Memory B cell (primary cell): Measurements from ENCODE around the gene CDKL5.

ENCODE experiments used
- ATAC-seq: fragments of 150-1000 bp; cut with Tn5 transposase; 2 replicates; pipeline ENCODE4 v1.10.0; 2021; ENCODE audit warnings: low read depth, mild to moderate bottlenecking, moderate library complexity
- DNase-seq, 2 donors: peaks; one replicate each; pipeline ENCODE4 v3.0.0; 2022; ENCODE audit warnings: low spot score in 2 of 2
- H3K27ac Mint-ChIP-seq: one replicate; pipeline ENCODE4 v1.8.0; 2022; ENCODE audit warnings: mild to moderate bottlenecking, moderate library complexity, mixed read lengths
- H3K27me3 Mint-ChIP-seq: one replicate; pipeline ENCODE4 v1.8.0; 2022; ENCODE audit warnings: mixed read lengths
- H3K36me3 Mint-ChIP-seq: one replicate; pipeline ENCODE4 v1.8.0; 2022; ENCODE audit warnings: mild to moderate bottlenecking, mixed read lengths
- H3K4me1 Mint-ChIP-seq: one replicate; pipeline ENCODE4 v1.8.0; 2022; ENCODE audit warnings: mixed read lengths
- H3K4me3 Mint-ChIP-seq: one replicate; pipeline ENCODE4 v1.8.0; 2022; ENCODE audit warnings: mild to moderate bottlenecking, moderate library complexity, mixed read lengths
- H3K9me3 Mint-ChIP-seq: one replicate; pipeline ENCODE4 v1.8.0; 2022; ENCODE audit warnings: mixed read lengths

Gene CDKL5

DNA sequence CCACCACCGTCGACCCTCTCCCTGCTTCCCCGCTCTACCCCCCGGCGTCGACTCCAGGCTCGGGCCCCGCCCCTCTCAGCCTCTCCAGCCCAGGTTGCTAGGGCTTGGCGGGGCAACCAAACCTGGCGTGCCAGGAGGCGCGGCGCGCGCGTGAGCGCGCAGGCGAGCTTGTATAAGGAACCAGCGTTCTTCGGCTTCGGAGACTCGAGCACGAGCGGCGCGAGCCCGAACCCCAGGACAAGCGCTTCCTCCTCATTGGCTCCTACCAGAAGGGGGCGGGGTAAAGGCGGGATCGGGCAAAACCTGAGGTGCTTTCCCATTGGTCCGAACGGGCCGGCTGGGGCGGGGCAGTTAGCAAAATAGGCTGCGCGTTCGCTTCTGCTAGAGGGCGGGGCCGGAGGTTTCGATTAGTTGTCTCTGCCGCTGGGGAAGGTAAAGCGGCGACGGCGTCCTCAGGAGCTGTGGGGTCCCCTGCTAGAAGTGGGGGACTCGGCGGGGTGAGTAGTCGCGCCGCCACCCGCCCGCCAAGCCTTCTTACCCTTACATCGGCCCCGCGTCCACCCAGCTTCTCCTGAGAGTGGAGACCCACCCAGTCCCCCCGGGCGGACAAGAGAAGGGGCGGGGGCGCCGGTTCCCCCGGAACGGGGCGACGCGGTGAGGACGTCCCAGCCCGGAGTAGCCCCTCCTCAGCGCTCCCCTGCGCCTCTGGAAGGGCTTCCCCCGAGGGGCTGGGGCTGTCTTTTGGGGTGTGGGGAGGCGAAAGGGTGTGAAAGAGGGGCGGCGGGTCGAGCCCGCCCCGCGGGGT lies at the start of gene CDKL5:
Gene CDKL5, plus strand, starts transcription at position 410 of the 805 bp plus-strand sequence. CDS start 81,489 bp downstream, outside the sequence.
- Mint-ChIP-seq H3K4me1 (peaks cover 8% of the 10 kb centered on the region), H3K9me3 (no peaks in the 10 kb centered on the region), H3K27ac (peak within 1 kb of the TSS; percentile 94), H3K36me3 (no peaks in the 10 kb centered on the region), H3K27me3 (no peaks in the 10 kb centered on the region), H3K4me3 (peak within 1 kb of the TSS; percentile 95)
- peak; percentile 79 to 93 for DNase-seq
- peak; percentile 84 for ATAC-seq

DNA sequence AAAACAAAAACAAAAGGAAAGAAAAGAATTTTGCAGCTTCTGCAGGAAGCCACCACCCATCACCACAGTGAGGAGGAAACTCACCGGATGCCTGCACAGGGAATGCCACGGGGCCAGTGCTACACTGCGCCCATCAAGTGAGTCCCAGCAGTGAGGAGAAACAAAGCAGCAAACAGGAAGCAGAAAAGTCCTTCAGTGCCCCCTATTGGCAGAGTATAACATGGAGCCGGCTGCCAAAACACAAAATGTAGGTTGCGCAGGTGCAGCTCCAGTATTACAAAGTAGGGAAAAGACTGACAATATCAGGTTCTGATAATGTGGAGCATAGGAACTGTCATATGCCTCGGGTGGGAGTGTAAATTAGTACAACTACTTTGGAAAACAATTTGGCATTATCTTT lies 47.6 kb upstream of the CDKL5 start:
- no peaks in the 10 kb centered on the region for H3K36me3 Mint-ChIP-seq
- H3K27ac Mint-ChIP-seq: no peak overlapping the region
- H3K9me3 Mint-ChIP-seq: no peaks in the 10 kb centered on the region
- peaks cover 10% of the 10 kb centered on the region for H3K27me3 Mint-ChIP-seq
- ATAC-seq: peak; percentile 44
- H3K4me1 Mint-ChIP-seq: peaks cover 7% of the 10 kb centered on the region
- H3K4me3 Mint-ChIP-seq: no peak overlapping the region
- DNase-seq: peak in 1 of 2 donors; percentile 1

DNA sequence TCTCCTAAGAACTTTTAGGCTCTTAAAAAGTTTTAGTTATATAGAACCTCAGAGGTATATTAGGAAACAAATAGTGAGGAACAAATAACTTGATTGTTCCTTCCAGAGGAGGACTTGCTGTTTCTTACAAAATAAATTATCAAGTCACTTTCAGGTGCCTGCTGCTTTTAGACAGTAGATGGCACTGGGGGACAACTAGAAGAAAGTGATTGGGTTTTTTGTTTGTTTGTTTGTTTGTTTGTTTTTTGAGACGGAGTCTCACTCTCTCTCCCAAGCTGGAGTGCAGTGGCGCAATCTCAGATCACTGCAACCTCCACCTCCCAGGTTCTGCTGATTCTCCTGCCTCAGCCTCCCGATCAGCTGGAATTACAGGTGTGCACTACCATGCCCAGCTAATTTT lies 35.4 kb upstream of the CDKL5 start:
- Mint-ChIP-seq H3K27ac (no peak overlapping the region), H3K9me3 (no peaks in the 10 kb centered on the region), H3K4me1 (no peaks in the 10 kb centered on the region), H3K4me3 (no peak overlapping the region), H3K36me3 (no peaks in the 10 kb centered on the region), H3K27me3 (no peaks in the 10 kb centered on the region)
- no peak for ATAC-seq
- DNase-seq: no peak

DNA sequence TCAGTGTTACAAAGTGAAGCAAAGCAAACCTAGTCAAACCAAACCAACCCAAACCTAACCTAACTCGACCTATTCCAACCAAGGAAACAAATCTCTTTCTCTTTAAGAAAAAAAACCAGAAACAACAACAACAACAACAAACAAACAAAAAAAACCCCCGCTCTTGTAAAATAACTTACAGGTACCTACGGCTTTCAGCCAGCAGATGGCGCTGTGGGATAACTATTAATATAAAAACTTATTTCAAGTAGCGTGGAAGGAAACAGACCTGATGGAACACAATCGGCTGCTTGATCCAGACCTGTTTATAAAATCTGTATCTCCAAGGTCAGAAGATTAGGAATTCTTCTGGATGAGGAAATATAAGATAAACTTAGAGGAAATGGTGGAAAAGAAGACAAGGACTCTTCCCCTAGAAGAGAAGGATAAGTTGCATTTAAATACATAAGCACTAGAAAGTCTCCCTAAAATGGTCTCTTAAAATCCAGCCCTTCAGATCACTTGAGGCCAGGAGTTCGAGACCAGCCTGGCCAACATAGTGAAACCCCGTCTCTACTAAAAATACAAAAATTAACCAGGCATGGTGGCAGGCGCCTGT lies 34.4 kb upstream of the CDKL5 start:
- peak; percentile 47 to 59 for DNase-seq
- H3K4me1 Mint-ChIP-seq: no peaks in the 10 kb centered on the region
- peak; percentile 48 for ATAC-seq
- H3K27me3 Mint-ChIP-seq: no peaks in the 10 kb centered on the region
- H3K4me3 Mint-ChIP-seq: no peak overlapping the region
- no peaks in the 10 kb centered on the region for H3K9me3 Mint-ChIP-seq
- H3K36me3 Mint-ChIP-seq: no peaks in the 10 kb centered on the region
- H3K27ac Mint-ChIP-seq: no peak overlapping the region

DNA sequence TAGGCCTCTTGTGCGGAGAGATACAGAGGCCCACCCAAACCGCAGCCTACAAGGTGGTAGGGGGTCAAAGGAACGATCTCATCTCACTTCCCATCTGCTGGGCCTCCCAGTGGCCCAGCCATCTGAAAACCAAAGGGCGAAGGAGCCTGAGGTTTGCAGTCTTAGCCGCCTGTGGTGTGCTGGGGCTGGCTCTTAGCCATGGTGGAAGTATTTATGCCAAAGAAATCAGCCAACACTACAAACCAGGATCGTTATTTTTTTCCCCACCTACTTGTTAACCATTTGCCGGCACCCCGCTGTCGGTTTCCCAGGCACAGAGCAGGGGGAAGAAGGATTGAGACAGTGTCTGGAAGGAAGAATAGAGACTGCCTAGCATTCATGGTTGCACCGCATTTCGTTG lies 30.9 kb upstream of the CDKL5 start:
- Mint-ChIP-seq H3K27me3 (no peaks in the 10 kb centered on the region), H3K4me1 (no peaks in the 10 kb centered on the region), H3K4me3 (no peak overlapping the region), H3K9me3 (no peaks in the 10 kb centered on the region), H3K27ac (no peak overlapping the region), H3K36me3 (no peaks in the 10 kb centered on the region)
- DNase-seq (no peak), ATAC-seq (no peak)

DNA sequence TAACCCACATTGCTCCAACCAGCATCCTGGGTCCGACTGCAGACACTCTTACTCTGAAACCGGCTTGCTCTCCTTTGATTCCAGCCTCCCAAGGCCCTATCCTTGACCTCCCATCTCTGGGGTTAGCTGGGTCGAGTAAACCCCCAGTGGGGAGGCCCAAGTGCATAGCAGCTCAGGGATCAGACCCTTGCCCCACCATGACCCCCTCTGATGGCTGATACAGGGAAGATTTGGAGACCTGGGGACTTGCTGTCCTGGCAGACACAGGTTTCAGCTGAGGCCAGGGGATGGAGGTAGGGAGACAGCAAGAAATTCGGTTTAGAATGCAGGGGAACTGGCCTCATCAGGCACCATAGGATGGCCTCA lies 23.6 kb upstream of the CDKL5 start:
- no peaks in the 10 kb centered on the region for H3K27me3 Mint-ChIP-seq
- no peak overlapping the region for H3K27ac Mint-ChIP-seq
- no peaks in the 10 kb centered on the region for H3K9me3 Mint-ChIP-seq
- no peaks in the 10 kb centered on the region for H3K36me3 Mint-ChIP-seq
- no peak for ATAC-seq
- no peak for DNase-seq
- H3K4me3 Mint-ChIP-seq: no peak overlapping the region
- H3K4me1 Mint-ChIP-seq: no peaks in the 10 kb centered on the region

DNA sequence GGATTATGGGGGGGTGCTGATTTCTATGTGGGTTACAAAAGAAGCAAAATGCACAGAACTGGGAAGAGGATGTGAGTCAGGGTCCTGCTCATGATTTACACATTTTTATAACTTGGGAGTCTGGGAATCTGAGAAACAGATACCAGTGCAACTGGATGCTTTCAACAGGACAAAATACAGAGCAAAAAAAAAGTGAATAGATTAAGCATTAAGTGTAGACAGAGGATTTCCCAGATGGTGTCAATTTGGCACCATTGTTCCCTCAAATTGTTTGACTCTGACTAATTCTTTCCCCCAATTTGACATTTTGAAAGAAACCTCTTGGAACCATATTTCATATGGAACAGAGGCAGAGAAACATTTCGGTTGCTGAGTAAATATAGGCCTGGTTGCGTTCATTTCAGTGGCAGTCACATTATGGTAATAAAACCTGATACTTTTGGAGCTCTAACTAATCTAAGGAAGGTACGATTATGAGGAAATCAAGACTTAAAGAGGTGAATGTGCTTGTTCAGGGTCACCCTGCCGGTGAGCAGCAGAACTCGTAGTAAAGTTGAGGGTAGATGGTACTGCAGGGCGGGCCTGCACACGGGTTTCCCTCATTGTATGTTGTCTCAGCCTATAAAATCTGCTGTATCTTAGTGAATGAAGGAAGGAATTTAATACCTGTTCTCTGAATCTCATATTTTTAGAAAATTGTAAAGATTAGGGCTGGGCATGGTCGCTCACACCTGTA lies 18.7 kb upstream of the CDKL5 start:
- no peaks in the 10 kb centered on the region for H3K36me3 Mint-ChIP-seq
- H3K9me3 Mint-ChIP-seq: no peaks in the 10 kb centered on the region
- H3K27me3 Mint-ChIP-seq: no peaks in the 10 kb centered on the region
- ATAC-seq: no peak
- no peak for DNase-seq
- no peaks in the 10 kb centered on the region for H3K4me1 Mint-ChIP-seq
- H3K4me3 Mint-ChIP-seq: no peak overlapping the region
- no peak overlapping the region for H3K27ac Mint-ChIP-seq

DNA sequence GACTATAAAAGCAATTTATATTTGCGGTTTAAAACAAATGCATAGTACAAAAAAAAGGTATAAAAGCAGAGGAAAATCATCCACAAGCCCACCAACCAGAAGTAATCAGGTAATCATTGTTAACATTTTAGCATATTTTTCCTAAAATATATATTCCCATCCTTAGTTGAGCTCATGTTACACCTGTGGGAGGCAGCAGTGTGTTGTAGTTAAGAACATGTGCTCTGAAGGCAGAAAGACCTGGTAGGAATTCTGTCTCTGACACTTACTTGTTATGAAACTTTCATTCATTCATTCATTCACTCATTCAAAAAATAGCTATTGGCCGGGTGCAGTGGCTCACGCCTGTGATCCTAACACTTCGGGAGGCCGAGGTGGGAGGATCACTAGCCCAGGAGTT lies 15.4 kb upstream of the CDKL5 start:
- no peak overlapping the region for H3K27ac Mint-ChIP-seq
- no peak for ATAC-seq
- DNase-seq: no peak
- no peaks in the 10 kb centered on the region for H3K4me1 Mint-ChIP-seq
- no peaks in the 10 kb centered on the region for H3K36me3 Mint-ChIP-seq
- H3K27me3 Mint-ChIP-seq: no peaks in the 10 kb centered on the region
- no peak overlapping the region for H3K4me3 Mint-ChIP-seq
- no peaks in the 10 kb centered on the region for H3K9me3 Mint-ChIP-seq

DNA sequence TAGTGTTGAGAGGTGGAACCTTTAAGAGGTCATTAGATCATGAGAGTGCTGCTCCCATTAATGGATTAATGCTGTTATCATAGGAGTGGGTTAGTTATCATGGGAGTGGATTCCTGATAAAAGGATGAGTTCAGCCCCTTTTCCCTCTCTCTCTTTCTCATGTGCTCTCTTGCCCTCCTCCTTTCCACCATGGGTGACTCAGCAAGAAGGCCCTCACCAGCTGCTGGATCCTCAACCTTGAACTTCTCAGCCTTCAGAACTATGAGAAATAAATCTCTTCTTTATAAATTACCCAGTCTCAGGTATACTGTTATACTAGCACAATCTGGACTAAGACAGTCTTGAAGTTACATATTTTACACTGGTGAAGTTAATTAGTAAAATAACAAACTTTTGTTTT lies 10.0 kb upstream of the CDKL5 start:
- Mint-ChIP-seq H3K4me1 (no peaks in the 10 kb centered on the region), H3K27me3 (no peaks in the 10 kb centered on the region), H3K9me3 (no peaks in the 10 kb centered on the region), H3K36me3 (no peaks in the 10 kb centered on the region), H3K27ac (no peak overlapping the region), H3K4me3 (no peak overlapping the region)
- ATAC-seq: no peak
- DNase-seq: no peak

DNA sequence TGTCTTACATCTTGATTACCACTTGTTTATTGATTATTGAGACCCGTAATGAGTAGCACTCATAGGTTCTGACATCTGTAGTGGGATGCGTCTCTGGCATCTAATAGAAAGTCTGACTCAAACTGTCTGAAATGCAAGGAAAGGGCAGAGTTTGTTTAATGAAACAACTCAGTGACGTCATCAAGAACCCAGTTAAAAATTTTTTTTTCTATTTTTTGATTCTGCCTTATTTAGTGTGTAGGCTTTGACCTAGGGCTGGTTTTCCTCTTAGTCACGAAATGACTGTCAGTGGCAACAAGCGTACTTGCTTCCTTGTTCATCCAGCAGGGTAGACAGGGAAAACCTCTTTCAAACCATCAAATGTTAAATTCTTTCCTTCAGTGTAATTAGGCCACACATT lies 3.1 kb upstream of the CDKL5 start:
- H3K4me1 Mint-ChIP-seq: peaks cover 8% of the 10 kb centered on the region
- H3K9me3 Mint-ChIP-seq: no peaks in the 10 kb centered on the region
- H3K27ac Mint-ChIP-seq: no peak overlapping the region
- no peak for ATAC-seq
- H3K4me3 Mint-ChIP-seq: no peak overlapping the region
- no peaks in the 10 kb centered on the region for H3K27me3 Mint-ChIP-seq
- no peaks in the 10 kb centered on the region for H3K36me3 Mint-ChIP-seq
- DNase-seq: no peak

DNA sequence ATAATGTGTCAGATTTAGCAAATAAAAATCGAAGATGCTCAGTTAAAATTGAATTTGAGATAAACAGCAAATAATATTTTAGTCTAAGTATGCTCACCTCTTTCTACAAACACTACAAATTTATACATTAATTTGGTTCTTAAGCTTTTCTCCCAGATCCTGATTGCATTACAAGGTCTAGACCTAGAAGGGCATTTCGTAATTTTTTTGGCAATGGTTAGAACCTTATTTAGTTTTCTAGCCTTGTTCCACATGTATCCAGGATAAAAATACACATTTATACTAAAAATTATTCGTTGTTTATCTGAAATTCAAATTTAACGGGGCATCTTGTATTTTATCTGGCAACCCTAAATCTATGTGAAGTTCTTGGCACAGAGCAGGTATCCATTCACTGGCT lies 2.5 kb upstream of the CDKL5 start:
- no peak overlapping the region for H3K27ac Mint-ChIP-seq
- H3K4me1 Mint-ChIP-seq: peaks cover 8% of the 10 kb centered on the region
- no peak overlapping the region for H3K4me3 Mint-ChIP-seq
- no peaks in the 10 kb centered on the region for H3K36me3 Mint-ChIP-seq
- H3K9me3 Mint-ChIP-seq: no peaks in the 10 kb centered on the region
- DNase-seq: no peak
- H3K27me3 Mint-ChIP-seq: no peaks in the 10 kb centered on the region
- no peak for ATAC-seq

DNA sequence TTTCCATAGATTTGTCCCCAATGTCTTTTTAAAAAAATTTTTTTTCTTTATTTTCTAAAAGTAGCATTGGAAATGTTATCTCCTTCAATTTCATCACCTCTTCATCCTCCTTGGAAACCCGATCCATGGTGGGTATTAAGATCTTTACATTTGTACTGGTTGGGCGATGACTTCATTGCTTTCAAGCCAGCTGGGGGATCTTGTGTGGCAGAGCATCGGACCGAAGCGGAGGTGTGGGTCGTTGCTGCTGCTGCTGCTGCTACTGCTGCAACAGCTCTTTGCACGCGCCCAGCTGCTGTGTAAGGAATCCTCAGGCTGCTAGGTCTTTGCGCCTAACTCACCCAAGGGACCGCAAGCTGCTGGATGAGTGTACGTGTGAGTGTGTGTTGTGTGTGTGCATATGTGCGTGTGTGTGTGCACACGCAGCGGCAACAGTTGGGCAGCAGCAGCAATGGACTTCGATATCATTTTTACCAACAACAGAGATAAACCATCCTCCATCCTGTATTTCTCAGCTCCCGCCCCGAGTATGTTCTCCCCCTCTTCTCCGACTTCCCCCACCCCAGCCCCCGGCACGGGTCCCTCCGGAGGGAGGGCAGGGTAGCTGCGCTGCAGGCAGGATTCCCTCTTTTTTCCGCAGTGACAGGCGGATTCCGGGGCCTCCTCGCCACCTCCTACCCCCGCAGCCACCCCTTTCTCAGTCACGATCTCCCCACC lies 768 bp upstream of the CDKL5 start:
- H3K9me3 Mint-ChIP-seq: no peaks in the 10 kb centered on the region
- no peaks in the 10 kb centered on the region for H3K27me3 Mint-ChIP-seq
- peaks cover 8% of the 10 kb centered on the region for H3K4me1 Mint-ChIP-seq
- ATAC-seq (peak; percentile 20), DNase-seq (peak; percentile 5 to 26)
- H3K27ac Mint-ChIP-seq: peak overlapping the region; percentile 94
- H3K4me3 Mint-ChIP-seq: peak overlapping the region; percentile 95
- H3K36me3 Mint-ChIP-seq: no peaks in the 10 kb centered on the region

DNA sequence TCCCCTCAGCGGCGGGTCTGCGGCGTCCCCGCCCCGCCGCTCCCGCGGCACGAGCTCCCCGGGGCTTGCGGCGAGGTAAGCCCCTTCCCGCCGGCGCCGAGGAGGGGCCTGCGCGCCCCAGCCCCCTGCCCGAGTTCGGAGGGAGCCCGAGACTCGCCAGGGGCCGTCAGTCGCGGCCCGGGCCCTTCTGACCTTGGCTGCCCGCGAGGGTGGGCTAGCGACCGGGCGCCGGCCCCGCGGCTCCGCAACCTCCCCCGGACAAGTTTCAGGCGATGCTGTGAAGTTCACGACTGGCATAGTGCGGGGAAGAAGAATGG lies 554 bp downstream of the CDKL5 start:
- Mint-ChIP-seq H3K9me3 (no peaks in the 10 kb centered on the region), H3K4me1 (peaks cover 8% of the 10 kb centered on the region), H3K36me3 (no peaks in the 10 kb centered on the region), H3K4me3 (peak overlapping the region; percentile 95), H3K27ac (peak overlapping the region; percentile 94), H3K27me3 (no peaks in the 10 kb centered on the region)
- ATAC-seq (no peak), DNase-seq (no peak)

DNA sequence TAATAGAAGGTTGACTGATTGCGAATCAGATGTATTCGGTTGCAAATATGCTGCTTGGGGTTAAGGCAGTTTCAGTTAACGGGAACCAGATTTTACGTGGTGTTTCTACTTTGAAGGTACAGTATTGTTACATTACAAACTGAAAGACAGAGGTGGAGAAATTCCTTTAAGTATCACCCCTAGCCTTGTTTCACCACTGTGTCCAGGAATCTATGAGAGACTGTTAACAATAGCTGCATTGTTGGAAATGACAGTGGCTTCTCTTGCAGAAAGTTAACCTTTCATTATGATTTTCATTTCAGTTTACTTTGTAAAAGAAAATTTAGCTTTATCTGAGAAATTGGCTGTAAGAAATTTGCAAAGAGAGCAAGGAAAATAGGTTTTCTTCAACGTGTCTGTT lies 2.6 kb downstream of the CDKL5 start:
- DNase-seq (no peak), ATAC-seq (no peak)
- peaks cover 8% of the 10 kb centered on the region for H3K4me1 Mint-ChIP-seq
- H3K4me3 Mint-ChIP-seq: no peak overlapping the region
- no peaks in the 10 kb centered on the region for H3K9me3 Mint-ChIP-seq
- no peak overlapping the region for H3K27ac Mint-ChIP-seq
- H3K36me3 Mint-ChIP-seq: no peaks in the 10 kb centered on the region
- no peaks in the 10 kb centered on the region for H3K27me3 Mint-ChIP-seq
